SK-N-MC (cell line): ENCODE data around the gene UBR7.

Experiments
- EZH2 ChIP-seq: fragments of 200-600 bp; sonication (generic); IDR thresholded peaks from one replicate; pipeline ENCODE4 v1.6.1; 2017; ENCODE audit warnings: antibody characterized with exemption
- POLR2AphosphoS5 ChIP-seq: IDR thresholded peaks from 2 replicates; pipeline ENCODE4 v1.6.1; 2012; ENCODE audit warnings: mild to moderate bottlenecking, low read depth, low read length, borderline replicate concordance

DNA sequence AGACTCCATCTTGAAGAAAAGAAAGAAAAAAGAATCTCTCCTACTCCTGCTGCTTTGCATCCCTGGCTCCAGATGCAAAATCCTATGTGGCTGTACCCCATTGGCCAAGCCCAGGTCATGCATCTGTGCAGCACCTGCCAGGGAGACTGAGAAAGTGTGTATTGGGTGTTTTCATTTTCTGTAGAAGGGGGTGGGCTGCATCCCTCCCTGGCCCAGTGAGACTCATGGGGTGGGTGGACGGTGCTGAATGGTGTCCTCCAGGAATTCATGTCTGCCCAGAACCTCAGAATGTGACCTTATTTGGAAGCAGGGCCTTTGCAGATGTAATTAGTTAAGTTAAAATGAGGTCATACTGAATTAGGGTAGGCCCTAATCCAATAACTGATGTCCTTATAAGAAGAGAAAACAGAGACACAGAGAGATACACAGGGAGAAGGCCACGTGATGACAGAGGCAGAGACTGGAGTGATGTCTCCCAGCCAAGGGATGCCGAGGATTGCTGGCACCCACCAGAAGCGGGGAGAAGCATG is 45.6 kb upstream of the UBR7 start:
- no peak for TF ChIP-seq POLR2AphosphoS5
- no peak for TF ChIP-seq EZH2
